Umbilical cord (tissue), 2 donors: Measurements from ENCODE around the gene VSX1. TPM values are rescaled to one million over a fixed set of nuclear protein-coding genes. Genes with fewer than 3 reads are reported as not detected.

Experiments
- DNase-seq: peaks from one replicate; pipeline ENCODE4 v3.0.0-alpha.2; 2015; ENCODE audit warnings: low spot score
- total RNA-seq: library from RNA; depleted of rRNA; stranded (reverse); fragments of >200 nt; gene quantifications from one replicate; pipeline ENCODE4 v1.2.3, GENCODE V29; 2014; ENCODE audit warnings: low replicate concordance; ENCODE audit not compliant: insufficient read depth

Gene VSX1
- total RNA-seq, 1 donor from 2014 or later, result 0.24 TPM

- peak; percentile 77 for DNase-seq
These were observed 16.2 kb downstream of the VSX1 start for GRCh38 chr20:25065625-25066338.

GRCh38 chr20:25065072-25065624 is 16.8 kb downstream of the VSX1 start:
- no peak for DNase-seq

GRCh38 chr20:25064561-25065071 is 17.3 kb downstream of the VSX1 start:
- DNase-seq, result peak; percentile 64

GRCh38 chr20:25063981-25064380 is 18.0 kb downstream of the VSX1 start:
- no peak for DNase-seq

- DNase-seq, result no peak
These were observed 18.4 kb downstream of the VSX1 start for GRCh38 chr20:25063546-25063945.

- no peak for DNase-seq
These were observed 19.1 kb downstream of the VSX1 start for GRCh38 chr20:25062841-25063240.

- no peak for DNase-seq
These were observed 20.0 kb downstream of the VSX1 start for GRCh38 chr20:25061821-25062530.

- no peak for DNase-seq
These were observed 20.7 kb downstream of the VSX1 start for GRCh38 chr20:25061103-25061799.

GRCh38 chr20:25059866-25060465 is 22.0 kb downstream of the VSX1 start:
- DNase-seq, result no peak

GRCh38 chr20:25058847-25059810 is 22.8 kb downstream of the VSX1 start:
- peak; percentile 68 for DNase-seq

GRCh38 chr20:25058051-25058846 is 23.7 kb downstream of the VSX1 start, which contains the start of gene ACSS1:
TSS of gene ACSS1 (minus strand) at chr20:25058139. CDS start at chr20:25058102, 37 bp downstream.
- DNase-seq, result peak; percentile 70

- peak; percentile 77 for DNase-seq
These were observed 24.5 kb downstream of the VSX1 start for GRCh38 chr20:25057234-25058050.

GRCh38 chr20:25056690-25057233 is 25.2 kb downstream of the VSX1 start:
- no peak for DNase-seq

- no peak for DNase-seq
These were observed 26.0 kb downstream of the VSX1 start for GRCh38 chr20:25055711-25056495.

- DNase-seq, result no peak
These were observed 26.8 kb downstream of the VSX1 start for GRCh38 chr20:25054995-25055629.

GRCh38 chr20:25054096-25054820 is 27.7 kb downstream of the VSX1 start:
- no peak for DNase-seq
